GM12873 (cell line): ENCODE measurements around the gene BUD13.

ENCODE experiments used
- TF ChIP-seq, protein P1 (sequence below): IDR thresholded peaks from 2 replicates; pipeline ENCODE4 v1.5.1; 2012; ENCODE audit warnings: low read depth, mild to moderate bottlenecking, moderate library complexity, low read length, control low read depth; ENCODE audit not compliant: insufficient read depth; ENCODE audit errors: missing control alignments

Gene BUD13

DNA sequence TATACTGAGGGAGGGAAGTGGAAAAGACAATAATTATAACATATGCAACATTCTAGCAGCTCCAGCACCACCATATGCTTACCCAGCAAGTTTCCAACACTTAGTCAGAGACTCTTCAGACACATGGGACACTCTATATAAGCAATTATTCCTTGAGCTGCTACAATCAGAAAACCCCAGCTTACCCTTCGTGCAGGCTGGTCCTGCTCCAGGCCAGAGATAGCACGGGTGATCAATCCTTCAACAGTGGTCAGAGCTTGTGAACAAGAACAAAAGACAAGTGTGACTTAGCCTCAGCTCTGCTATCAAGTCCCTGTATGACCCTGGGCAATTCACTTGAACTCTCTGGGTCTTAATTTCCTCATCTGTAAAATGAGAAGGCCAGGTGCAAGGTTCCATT lies 13.5 kb upstream of the BUD13 start:
- TF ChIP-seq, protein P1, sequence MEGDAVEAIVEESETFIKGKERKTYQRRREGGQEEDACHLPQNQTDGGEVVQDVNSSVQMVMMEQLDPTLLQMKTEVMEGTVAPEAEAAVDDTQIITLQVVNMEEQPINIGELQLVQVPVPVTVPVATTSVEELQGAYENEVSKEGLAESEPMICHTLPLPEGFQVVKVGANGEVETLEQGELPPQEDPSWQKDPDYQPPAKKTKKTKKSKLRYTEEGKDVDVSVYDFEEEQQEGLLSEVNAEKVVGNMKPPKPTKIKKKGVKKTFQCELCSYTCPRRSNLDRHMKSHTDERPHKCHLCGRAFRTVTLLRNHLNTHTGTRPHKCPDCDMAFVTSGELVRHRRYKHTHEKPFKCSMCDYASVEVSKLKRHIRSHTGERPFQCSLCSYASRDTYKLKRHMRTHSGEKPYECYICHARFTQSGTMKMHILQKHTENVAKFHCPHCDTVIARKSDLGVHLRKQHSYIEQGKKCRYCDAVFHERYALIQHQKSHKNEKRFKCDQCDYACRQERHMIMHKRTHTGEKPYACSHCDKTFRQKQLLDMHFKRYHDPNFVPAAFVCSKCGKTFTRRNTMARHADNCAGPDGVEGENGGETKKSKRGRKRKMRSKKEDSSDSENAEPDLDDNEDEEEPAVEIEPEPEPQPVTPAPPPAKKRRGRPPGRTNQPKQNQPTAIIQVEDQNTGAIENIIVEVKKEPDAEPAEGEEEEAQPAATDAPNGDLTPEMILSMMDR: no peak

GRCh38 chr11:116782728-116783127 lies 9.9 kb upstream of the BUD13 start:
- TF ChIP-seq, protein P1: no peak

DNA sequence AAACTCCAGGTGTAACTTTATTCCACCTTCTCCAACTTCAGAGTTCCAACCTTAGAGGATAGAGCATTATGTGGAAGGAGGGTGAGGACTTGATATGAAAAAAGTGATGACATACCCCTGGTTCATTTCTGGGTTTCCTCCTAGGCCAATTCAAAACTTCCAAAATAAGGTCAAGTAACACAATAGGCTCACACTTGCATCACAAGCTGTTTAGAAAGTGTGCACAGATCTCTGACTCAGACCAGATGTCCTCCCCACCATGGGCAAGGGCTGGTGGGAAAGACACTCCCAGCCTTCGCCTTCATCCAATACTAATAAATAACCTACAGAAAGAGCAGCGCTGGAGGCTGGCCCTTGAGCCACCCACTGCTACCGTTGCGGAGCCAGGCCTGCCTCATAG lies 5.8 kb upstream of the BUD13 start:
- TF ChIP-seq, protein P1: no peak

DNA sequence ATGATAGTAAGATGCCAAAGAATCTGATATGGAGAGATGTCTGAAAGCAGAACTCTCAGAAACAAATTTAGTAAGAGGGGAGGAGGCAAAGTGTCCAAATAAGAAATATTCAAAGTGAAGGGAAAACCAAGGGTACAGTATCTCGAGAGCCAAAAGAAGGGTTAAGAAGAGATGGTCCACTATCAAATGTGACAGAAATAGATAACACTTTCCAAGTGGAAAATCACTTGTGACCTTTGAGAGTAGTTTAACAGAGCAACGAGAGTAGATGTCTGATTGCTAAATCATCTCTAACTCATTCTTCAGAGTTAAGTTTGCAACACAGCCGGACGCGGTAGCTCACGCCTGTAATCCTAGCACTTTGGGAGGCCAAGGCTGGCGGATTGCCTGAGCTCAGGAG lies 4.3 kb upstream of the BUD13 start:
- TF ChIP-seq, protein P1: no peak

GRCh38 chr11:116776522-116776984 lies 3.8 kb upstream of the BUD13 start:
- TF ChIP-seq, protein P1: no peak

GRCh38 chr11:116775975-116776374 lies 3.2 kb upstream of the BUD13 start:
- TF ChIP-seq, protein P1: no peak

- TF ChIP-seq, protein P1: no peak
Measured at GRCh38 chr11:116774661-116775060, 1.9 kb upstream of the BUD13 start.
